HG02938 (cell line): Measurements from ENCODE around the gene EFNA5.

Experiments used
- ATAC-seq: cut with Tn5 transposase; IDR thresholded peaks from one replicate; pipeline ENCODE4 v1.9.1; 2021; ENCODE audit warnings: mild to moderate bottlenecking, moderate library complexity; ENCODE audit not compliant: unreplicated experiment

EFNA5 gene

DNA sequence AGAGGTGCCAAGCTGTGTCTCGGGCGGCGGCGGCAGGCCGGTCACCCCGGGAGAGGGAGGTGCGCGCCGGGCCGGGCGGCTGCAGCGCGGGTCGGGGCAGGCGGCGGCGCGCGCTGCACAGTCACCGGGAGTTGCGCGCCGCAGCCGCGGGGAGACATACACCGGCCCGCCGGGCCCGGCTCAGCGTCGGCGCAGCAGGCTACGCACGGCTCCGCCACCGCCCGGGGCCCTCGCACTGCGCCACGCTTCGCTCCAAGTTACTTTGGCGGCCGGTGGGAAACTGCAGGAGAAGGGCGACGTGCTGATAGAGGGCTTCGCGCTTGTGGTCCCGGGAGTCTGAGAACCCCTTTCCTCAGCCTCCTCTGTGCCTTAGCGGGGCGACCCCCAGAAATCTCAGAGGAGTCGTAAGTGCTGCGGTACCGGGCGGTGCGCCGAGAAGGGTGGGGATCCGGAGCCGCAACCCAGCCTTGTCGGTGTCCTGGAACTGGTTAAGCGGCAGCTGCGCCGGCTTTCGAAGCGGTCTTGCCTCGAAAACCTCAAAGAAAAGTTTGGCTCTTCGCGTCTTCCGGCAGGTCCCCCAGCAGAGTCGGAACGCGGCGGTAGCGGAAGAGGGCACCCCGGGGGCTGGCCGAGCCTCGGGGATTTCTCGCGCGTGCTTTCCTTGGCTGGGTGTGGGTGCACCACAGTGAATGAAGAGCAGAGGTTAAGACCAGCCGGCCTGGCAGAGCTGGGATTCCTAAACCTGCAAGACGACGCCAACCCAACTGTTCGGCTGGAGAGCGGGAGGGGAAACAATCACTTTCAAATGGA, at the start of gene EFNA5:
TSS of gene EFNA5 (minus strand) at position 6 of the 810 bp plus-strand sequence.
- ATAC-seq = peak; percentile 22

DNA sequence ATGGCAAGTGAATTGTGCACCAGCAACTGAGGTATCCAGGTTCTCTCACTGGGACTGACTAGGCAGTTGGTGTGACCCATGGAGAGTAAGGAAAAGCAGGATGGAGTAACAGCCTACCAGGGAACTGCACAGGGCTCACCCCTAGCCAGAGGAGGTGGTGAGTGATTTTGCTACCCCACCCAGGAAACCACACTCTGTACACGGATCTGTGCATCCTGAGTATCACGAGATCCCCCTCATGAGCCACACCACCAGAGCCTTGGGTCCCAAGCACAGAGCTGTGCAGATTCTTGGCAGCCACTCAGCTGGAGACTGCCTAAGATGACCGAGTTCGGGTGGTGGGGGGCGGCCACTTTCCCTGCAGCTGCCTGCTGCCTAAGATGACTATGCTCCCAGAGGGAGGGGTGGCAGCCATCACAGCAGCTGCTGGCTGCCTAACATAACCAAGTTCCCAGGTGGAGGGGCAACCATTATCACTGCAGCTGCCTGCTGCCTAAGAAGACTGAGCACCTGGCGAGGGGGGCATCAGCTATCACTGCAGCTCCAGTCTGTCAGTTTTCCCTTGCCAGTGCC, 48.4 kb upstream of the EFNA5 start:
- ATAC-seq = no peak

DNA sequence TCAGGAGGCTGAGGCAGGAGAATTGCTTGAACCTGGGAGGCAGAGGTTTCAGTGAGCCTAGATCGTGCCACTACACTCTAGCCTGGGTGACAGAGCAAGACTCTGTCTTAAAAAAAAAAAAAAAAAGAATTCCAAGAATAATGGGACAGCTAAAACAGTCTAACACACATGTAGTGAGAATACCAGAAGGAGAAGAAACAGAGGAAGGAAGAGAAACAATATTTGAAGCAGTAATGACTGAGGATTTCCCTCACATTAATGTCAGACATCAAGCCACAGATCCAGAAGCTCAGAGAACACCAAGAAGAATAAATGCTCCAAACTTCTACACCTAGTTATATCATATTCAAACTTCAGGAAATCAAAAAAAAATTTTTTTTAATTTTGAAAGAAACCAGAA, 47.1 kb upstream of the EFNA5 start:
- no peak for ATAC-seq

DNA sequence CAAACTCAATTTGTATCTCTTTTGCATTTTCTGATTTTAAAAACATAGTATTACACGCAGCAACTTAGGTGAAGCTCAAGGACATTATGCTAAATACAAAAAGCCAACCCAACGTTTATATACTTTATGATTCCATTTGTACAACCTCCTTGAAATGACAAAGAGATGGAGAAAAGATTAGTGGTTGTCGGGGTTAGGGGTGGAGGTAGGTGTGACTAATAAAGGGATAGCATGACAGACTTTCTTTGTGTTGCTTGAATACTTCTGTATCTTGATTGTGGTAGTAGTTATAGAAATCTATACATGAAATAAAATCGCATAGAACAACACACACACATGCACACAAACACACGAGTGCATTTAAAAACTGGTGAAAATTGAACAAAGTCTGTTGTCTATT, 42.5 kb upstream of the EFNA5 start:
- ATAC-seq = no peak

DNA sequence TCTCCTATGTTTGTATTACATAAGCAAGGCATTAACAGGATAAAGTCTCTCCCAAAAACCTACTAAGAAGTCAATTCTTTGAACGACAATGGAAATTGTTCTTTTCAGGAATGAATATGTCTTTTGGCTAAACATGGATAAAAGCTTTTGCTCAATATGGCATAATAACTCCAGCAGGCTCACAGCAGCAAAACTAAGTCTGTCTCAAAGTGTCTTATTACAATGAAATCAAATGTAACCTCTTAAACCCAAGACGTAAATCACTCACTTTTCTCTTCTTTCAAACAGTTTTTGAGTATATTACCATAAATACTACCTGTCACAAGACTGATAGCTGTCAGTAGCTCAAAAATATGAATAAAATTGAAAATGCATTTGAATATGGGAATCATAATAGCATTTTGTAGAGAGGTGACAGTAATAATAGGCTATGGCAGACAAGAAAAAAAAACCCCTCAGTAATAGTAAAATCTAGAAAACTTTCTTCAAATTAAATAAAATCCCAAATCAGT, 41.7 kb upstream of the EFNA5 start:
- no peak for ATAC-seq

DNA sequence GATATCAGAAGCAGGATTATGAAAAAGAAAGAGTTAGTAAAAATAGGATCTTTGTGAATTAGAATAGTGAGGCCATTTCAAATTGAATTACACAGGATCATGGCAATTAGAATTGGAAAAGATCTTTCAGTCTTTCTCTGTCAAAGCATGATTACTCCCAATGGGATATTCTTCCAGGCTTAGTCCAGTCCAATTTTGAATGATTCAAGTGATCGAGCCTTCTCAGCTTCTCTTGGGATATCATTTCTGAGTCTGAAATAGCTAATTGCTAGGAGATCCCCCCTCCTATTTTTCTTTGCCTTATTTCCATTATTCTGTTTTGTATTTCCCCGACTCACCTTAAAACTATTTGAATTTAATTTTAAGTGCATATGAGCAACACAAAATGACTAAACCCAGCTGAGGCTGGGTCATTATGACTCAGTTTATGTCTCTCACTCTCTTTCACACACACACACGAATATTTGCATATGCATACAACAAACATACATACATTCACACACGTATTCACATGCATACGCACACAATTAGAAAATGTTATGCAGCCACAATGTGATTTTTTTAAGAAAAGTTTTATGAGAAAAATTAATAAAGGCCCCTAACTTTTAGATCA, 34.8 kb upstream of the EFNA5 start:
- ATAC-seq = no peak

DNA sequence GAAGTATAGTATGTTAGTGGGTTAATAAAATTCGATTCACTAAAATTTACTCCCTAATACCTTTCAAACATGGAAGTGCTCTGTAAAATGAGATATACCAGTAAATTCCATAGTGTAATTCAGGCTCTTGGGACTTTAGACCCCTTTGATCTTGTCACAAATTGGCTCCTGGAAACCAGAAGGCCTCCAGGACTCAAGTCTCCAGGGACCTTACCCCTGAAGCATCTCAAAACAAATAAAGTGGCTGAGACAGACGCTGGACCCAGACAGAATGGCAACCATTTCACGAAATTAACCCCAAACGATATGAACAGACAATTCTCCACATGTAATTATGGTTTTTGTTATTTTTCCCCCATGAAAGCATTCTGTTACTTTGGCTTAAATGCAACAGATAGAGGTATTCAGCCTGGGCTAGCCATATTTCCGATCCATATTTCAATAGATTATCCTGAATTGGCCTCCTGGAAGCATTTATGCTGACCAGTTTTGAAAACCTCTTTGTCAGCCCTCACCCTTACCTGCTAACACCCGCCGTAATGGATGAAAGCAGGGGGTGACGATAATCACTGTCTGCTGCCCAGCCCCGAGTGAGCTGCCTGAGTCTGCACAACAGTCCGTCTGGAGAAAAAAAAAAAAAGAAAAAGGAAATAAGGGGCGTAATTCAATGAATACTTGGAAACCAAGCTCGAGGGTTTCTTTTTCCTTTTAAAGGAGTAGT, 34.1 kb upstream of the EFNA5 start:
- no peak for ATAC-seq

DNA sequence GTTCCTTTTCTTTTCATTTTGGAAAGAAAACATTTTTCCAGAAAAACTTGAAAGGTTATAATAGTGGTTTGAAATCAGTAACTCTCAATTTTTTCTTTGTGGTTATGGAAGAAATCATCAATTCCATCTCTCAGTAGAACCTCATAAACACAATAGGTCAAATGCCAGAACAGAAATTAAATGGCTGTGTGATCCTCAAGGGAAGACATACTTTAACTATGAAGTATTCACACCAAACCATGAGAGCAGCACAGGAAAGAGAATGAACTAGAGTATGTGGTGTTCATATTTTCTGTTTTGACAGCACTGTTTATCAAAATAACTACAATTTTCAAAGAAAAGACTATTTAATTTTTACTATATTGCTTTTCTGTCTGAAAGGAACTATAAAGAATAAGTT, 29.7 kb upstream of the EFNA5 start:
- ATAC-seq = no peak

DNA sequence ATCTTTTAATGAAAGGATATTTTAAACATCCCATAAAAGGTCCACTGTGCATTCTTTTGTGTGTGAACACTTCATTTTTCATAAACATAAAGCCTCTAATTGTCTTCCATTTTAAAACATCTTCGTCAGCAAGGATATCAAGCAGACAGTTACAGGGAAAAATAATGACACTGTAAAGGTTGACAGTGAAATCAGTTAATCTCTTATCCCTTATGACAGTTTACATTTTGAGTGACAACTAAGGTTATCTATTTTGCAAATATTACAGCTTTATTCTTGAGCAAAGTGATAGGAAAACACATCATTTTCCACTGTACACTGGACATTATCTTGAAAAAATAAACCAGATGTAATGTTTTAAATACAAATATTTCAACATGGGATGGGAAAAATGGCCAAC, 28.7 kb upstream of the EFNA5 start:
- no peak for ATAC-seq

DNA sequence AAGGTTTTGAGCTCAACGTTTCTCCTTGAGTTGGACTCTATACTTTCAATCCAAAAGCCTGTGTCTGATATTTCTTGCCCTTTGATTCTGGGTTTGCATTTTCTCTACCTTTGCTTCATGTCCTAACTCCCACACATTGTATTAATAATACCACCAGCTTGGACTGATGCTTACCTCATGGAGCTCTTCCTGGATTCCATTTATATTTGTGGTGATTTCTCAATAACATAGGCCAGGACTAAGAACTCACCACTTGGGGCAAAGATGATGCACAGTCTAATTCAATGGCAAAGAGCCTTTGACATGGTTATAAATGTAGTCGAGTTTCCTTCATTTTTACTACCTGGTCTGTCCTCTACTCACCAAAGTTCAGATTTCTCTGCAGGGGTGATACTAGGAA, 27.5 kb upstream of the EFNA5 start:
- ATAC-seq = no peak

DNA sequence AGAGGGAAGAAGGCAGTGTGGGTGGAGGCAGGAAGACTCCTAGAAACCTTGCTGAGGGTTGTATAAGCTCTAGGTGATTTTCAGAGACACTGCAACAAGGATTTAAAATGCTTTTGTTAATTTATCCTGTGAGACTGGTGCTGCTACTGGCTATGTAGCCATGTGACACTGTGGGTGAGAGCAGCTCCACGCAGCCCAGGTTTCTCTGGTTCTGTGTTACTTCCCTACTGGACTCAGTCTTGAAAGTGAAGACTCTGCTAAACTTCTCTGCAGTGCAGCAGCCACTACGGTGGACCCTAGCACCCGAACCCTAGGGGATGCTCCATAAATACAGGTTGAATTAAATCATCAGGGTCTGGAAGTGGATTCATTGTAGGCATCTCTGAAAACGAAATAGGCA, 25.8 kb upstream of the EFNA5 start:
- no peak for ATAC-seq

DNA sequence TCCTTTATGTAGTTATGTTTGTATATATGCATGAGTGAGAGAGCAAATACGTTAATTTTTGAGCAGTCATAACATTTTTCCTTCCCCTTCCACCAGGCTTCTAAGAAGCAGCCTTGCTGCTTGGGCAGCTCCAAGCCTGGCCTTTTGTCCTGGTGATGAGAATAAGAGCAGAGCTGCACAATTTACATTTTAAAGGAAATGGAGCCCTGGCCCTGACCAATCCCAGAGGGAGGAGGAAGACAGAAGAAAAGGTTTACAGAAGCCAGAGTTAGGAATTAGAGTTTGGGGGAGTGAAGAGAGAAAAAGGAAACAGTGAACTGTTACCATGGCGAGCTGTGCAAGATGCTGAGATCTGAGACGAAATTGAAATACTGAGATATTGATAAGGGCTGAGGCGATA, 25.3 kb upstream of the EFNA5 start:
- no peak for ATAC-seq

DNA sequence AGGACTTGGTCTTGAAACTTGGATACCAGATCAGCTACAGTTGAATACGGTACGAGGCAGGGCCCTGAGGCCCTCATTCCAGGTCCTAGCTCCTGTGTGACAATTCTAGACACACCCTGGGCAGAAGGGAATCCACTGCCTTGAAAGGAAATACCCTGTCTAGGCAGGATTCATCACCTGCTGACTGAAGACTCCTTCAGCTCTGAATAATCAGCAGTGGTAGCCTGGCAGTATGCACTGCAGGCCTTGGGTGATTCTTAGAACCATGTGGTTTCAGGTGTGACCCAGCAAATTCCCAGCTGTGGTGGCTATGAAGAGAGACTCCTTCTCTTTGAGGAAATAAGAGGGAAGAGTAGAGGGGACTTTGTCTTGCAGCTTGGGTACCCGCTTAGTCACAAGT, 17.2 kb upstream of the EFNA5 start:
- ATAC-seq = no peak

DNA sequence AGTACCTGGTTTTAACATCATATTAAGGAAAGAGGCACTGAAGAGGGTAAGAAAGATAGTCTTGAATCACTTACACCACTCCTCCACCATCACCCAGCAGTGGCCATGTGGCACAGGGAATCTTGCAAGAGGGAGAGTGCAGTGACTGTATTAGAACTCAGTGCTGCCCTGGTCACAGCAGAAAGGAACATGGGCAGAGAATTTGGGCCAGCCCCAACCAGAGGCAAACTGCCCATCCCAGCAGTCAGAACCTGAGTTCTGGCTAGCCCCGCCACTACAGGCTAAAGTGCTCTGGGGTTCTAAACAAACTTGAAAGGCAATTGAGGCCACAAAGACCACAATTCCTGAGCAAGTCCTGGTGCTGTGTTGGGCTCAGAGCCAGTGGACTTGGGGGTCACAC, 16.7 kb upstream of the EFNA5 start:
- no peak for ATAC-seq

DNA sequence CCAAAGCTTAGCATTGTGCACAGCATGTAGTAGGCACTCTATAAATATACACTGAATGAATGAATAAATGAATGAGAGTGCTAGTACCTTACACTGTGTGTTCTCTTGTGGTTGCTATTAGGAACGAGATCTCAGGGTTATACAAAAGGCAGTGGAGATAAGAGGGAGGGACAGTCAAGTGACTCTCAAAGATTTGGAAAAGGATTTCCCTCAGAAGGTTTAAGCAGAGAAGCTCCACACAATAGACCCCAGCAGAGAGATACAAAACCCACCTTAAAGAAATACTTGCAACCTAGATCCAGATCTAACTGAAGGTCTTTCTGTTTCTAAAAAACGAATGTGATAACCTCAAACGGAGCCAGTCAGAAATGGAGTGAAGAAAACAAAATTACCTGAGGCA, 11.8 kb upstream of the EFNA5 start:
- no peak for ATAC-seq

DNA sequence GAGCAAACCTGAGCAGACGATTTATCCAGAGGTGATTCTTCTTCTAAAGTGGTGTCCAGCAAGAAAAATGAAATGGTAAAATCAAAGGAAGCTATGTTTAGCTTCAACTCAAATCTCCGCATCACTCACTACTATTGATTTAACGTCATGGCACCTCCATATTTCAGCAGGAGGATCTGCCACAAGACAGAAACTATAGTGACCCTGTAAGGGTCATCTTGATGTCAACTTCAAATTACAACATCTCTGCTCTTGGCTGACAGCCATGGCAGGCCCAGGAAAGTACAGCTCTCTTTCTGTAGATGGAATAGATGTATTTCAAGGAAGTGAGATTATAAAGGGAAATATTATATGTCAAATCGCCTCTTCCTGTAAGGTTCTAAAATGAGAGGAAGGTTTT, 10.1 kb upstream of the EFNA5 start:
- ATAC-seq = no peak

DNA sequence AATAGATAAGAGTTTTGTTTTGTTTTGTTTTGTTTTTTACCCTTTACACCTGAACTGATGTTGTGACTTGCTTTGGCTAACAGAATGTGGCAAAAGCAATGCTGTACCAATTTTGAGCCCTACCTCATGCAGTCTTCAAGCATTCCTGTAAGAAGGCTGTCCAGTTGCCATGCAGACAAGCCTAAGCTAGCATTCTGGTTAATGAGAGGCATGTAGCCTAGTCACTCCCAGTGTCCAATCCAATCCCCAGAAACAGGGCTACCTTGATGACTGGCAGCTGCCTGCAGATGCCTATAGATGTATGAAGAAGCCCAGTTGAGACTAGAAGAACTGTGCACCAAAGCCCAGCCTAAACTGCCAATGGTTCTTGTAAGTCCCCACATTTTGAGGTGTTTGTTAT, 9.4 kb upstream of the EFNA5 start:
- no peak for ATAC-seq

DNA sequence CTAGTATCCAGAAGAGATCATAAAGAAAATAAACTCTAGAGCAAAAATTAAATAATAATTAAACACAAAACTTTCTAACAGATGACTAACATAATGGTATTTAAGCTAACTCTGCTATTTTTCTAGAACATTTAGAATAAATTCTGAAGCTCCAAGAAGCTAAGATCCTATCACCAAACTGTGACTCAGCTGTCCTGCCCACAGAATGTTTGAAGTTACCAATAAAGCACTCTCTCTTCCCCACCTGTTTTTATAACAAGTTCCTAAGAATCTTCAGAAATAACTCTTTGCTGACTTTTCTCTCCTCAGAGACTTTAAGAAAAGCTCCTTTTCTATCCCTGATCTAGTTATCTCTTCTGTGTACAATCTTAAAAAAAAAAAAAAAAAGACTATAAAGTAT, 6.0 kb upstream of the EFNA5 start:
- ATAC-seq = no peak

DNA sequence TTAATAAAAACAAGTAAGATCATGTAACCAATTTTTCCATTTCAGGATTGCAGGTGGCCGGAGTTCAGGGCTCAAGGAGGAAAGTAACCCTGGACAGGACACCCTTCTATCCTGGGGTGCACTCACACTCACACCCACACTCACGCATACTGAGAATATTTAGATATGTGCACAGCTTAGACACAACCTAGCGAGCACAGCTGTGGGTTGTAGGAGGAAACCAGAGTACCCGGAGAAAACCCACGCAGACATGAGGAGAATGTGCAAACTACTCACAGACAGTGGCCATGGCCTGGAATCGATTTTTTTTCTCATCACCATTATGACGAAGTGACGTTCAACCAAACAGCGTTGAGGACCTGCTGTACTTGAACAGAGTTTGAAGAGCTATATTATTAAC, 4.5 kb upstream of the EFNA5 start:
- no peak for ATAC-seq

DNA sequence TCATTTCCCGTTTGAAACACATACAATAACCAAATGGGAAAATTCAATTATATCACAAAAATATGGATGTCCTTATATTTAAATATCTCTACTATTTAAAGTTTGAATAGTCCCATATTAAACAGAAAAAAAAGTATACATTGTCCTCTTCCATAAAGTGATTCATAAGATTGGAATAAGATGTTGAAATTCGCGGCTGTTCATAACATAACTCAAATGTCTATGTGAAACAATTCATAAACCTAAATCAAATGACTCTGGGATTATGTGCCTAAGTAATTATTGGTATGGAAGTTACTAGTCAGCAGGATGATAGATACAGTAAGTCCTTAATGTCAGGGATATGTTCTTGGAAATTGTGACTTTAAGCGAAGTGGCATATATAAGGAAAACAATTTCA, 3.9 kb upstream of the EFNA5 start:
- no peak for ATAC-seq

DNA sequence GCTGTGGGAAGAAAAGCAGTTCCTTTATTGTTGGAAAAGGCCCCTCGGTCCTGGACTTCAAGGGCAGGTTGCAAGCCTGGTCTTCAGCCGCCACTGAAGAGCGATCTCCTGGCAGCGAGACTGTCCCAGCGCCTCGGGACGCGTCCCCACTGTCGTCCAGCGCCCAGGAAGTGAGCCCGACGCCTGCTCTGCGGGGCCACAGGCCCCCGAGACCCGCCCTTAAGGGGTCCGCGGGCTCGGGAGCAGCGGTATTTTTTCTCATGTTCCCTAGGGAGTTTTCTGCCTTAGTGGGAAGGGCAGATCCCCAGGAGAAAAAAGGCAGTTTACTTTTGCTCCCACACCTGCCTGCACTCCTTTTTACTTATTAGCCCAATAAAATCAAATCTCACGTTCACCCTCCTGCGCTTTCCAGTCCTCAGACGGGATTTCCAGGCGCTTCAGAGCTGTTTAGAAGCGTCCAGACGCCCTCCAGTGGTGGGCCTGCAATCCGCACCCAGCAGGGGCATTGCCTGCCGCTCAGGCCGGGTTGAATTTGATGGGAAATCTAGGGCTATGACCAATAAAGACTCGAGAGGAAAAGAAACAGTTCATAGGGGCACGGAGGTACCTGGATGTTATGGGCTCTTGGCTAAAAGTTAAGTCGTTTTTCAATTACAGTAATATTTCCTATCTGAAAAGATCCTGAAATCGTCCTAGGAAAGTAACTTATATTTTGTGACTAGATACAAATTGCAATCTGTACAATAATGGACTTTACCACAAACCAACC, 2.8 kb upstream of the EFNA5 start:
- ATAC-seq = peak; percentile 72
